HG03039 (cell line): ENCODE data around the gene SPATS2.
"Not testable (repeated sequence)": the region's sequence is repeated elsewhere in the genome, so short reads cannot be mapped to it uniquely, and the experiment has no call there.

ENCODE experiments used
- ATAC-seq: cut with Tn5 transposase; IDR thresholded peaks from one replicate; pipeline ENCODE4 v1.9.1; 2021; ENCODE audit warnings: mild to moderate bottlenecking, moderate library complexity; ENCODE audit not compliant: unreplicated experiment

SPATS2 gene

GRCh38 chr12:49403971-49404450 is 36.7 kb downstream of the SPATS2 start:
- no peak for ATAC-seq

GRCh38 chr12:49404956-49405355 is 37.7 kb downstream of the SPATS2 start:
- no peak for ATAC-seq

GRCh38 chr12:49410818-49411217 is 43.6 kb downstream of the SPATS2 start:
- ATAC-seq: no peak

- ATAC-seq: no peak
Observed at GRCh38 chr12:49413010-49413409, 45.7 kb downstream of the SPATS2 start.

GRCh38 chr12:49413796-49414195 is 46.5 kb downstream of the SPATS2 start:
- ATAC-seq: no peak

- ATAC-seq: no peak
Observed at GRCh38 chr12:49414364-49414763, 47.1 kb downstream of the SPATS2 start.

- no peak for ATAC-seq
Observed at GRCh38 chr12:49415521-49415970, 48.3 kb downstream of the SPATS2 start.

GRCh38 chr12:49416892-49417291 is 49.6 kb downstream of the SPATS2 start:
- no peak for ATAC-seq

- no peak for ATAC-seq
Observed at GRCh38 chr12:49417558-49417957, 50.3 kb downstream of the SPATS2 start.

GRCh38 chr12:49420556-49420955 is 53.3 kb downstream of the SPATS2 start:
- ATAC-seq: no peak

GRCh38 chr12:49422114-49422513 is 54.9 kb downstream of the SPATS2 start:
- no peak for ATAC-seq

- no peak for ATAC-seq
Observed at GRCh38 chr12:49428793-49429192, 61.5 kb downstream of the SPATS2 start.

GRCh38 chr12:49432616-49433015 is 65.4 kb downstream of the SPATS2 start:
- no peak for ATAC-seq

GRCh38 chr12:49436799-49437198 is 69.5 kb downstream of the SPATS2 start:
- ATAC-seq: not testable (repeated sequence)

GRCh38 chr12:49439042-49439441 is 71.8 kb downstream of the SPATS2 start:
- ATAC-seq: no peak

- ATAC-seq: no peak
Observed at GRCh38 chr12:49440035-49440434, 72.8 kb downstream of the SPATS2 start.

- no peak for ATAC-seq
Observed at GRCh38 chr12:49442915-49443314, 75.7 kb downstream of the SPATS2 start.

- ATAC-seq: no peak
Observed at GRCh38 chr12:49446571-49446970, 79.3 kb downstream of the SPATS2 start.

GRCh38 chr12:49448858-49449257 is 81.6 kb downstream of the SPATS2 start:
- ATAC-seq: no peak

GRCh38 chr12:49451468-49452259 is 84.4 kb downstream of the SPATS2 start:
- ATAC-seq: peak; percentile 44

GRCh38 chr12:49455501-49455900 is 88.2 kb downstream of the SPATS2 start:
- no peak for ATAC-seq

- no peak for ATAC-seq
Observed at GRCh38 chr12:49456131-49456679, 88.9 kb downstream of the SPATS2 start.
